B cell (primary cell): Measurements from ENCODE around the gene EHHADH.

Experiments
- EZH2 ChIP-seq: IDR thresholded peaks from 2 replicates; pipeline ENCODE4 v1.6.1; 2012; ENCODE audit warnings: borderline replicate concordance, low read depth, mild to moderate bottlenecking, moderate library complexity, low read length; ENCODE audit not compliant: insufficient read depth, poor library complexity, severe bottlenecking
- TF ChIP-seq, protein P1 (sequence below): fragments of 200-600 bp; IDR thresholded peaks from one replicate; pipeline ENCODE4 v1.8.0; 2022; ENCODE audit warnings: antibody characterized with exemption, mild to moderate bottlenecking

- TF ChIP-seq, protein P1, sequence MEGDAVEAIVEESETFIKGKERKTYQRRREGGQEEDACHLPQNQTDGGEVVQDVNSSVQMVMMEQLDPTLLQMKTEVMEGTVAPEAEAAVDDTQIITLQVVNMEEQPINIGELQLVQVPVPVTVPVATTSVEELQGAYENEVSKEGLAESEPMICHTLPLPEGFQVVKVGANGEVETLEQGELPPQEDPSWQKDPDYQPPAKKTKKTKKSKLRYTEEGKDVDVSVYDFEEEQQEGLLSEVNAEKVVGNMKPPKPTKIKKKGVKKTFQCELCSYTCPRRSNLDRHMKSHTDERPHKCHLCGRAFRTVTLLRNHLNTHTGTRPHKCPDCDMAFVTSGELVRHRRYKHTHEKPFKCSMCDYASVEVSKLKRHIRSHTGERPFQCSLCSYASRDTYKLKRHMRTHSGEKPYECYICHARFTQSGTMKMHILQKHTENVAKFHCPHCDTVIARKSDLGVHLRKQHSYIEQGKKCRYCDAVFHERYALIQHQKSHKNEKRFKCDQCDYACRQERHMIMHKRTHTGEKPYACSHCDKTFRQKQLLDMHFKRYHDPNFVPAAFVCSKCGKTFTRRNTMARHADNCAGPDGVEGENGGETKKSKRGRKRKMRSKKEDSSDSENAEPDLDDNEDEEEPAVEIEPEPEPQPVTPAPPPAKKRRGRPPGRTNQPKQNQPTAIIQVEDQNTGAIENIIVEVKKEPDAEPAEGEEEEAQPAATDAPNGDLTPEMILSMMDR, result no peak
- TF ChIP-seq EZH2, result no peak
Measured at GRCh38 chr3:185157347-185157746, 96.5 kb downstream of the EHHADH start.
